CD14-positive monocyte (primary cell): ENCODE data around the gene UPF3A. TPM values are rescaled to one million over a fixed set of nuclear protein-coding genes. Genes with fewer than 3 reads are reported as not detected.

Experiments used
- DNase-seq, 3 donors: peaks; one replicate each; pipeline ENCODE4 v3.0.0-alpha.2; 2011 to 2022
- H2AFZ ChIP-seq: 2 replicates; pipeline ENCODE4 v1.6.0; 2012; ENCODE audit warnings: mild to moderate bottlenecking, low read depth, low read length, inconsistent platforms; ENCODE audit not compliant: insufficient read depth, poor library complexity, severe bottlenecking
- H3K27ac ChIP-seq, 2 donors: 1 replicate in 1 of 2; 2 replicates in 1 of 2; pipeline ENCODE4 v1.5.1; 2012 to 2013; ENCODE audit warnings: low read length in 2 of 2, control low read depth in 1 of 2, inconsistent platforms in 1 of 2, low read depth in 1 of 2, mild to moderate bottlenecking in 1 of 2
- H3K27me3 ChIP-seq, 2 donors: one replicate each; pipeline versions ENCODE4 v1.6.0 to v1.6.1; 2011 to 2013; ENCODE audit warnings: low read length in 2 of 2; ENCODE audit not compliant: control insufficient read depth in 2 of 2, insufficient read depth in 2 of 2
- H3K36me3 ChIP-seq, 2 donors: replicated peaks in 1 of 2; 1 replicate in 1 of 2; 2 replicates in 1 of 2; pipeline versions ENCODE4 v1.5.1 to v1.6.1; 2012 to 2013; ENCODE audit warnings: low read length in 2 of 2, control low read depth in 1 of 2, inconsistent platforms in 1 of 2, mild to moderate bottlenecking in 1 of 2; ENCODE audit not compliant: insufficient read depth in 2 of 2, control insufficient read depth in 1 of 2
- H3K4me1 ChIP-seq, 2 donors: 1 replicate in 1 of 2; 2 replicates in 1 of 2; pipeline versions ENCODE4 v1.5.1 to v1.6.1; 2012 to 2013; ENCODE audit warnings: low read length in 2 of 2, control low read depth in 1 of 2, inconsistent platforms in 1 of 2, mild to moderate bottlenecking in 1 of 2, moderate library complexity in 1 of 2; ENCODE audit not compliant: insufficient read depth in 2 of 2, control insufficient read depth in 1 of 2
- H3K4me2 ChIP-seq: replicated peaks from 2 replicates; pipeline ENCODE3; 2012; ENCODE audit warnings: low read length, moderate library complexity, mild to moderate bottlenecking; ENCODE audit not compliant: poor library complexity, severe bottlenecking; ENCODE audit errors: extremely low read depth
- H3K4me3 ChIP-seq, 3 experiments: fragments of 200-600 bp in 1 of 3; sonication (generic) in 1 of 3; replicated peaks in 1 of 3; 1 replicate in 2 of 3; 2 replicates in 1 of 3; pipeline ENCODE4 v1.5.1; 2011 to 2013; ENCODE audit warnings: low read length in 3 of 3, mild to moderate bottlenecking in 3 of 3, control low read depth in 2 of 3, low read depth in 2 of 3, inconsistent platforms in 1 of 3, moderate library complexity in 1 of 3
- H3K79me2 ChIP-seq: 2 replicates; pipeline ENCODE4 v1.6.0; 2012; ENCODE audit warnings: mild to moderate bottlenecking, control low read depth, inconsistent platforms, low read length, moderate library complexity; ENCODE audit not compliant: insufficient read depth
- H3K9ac ChIP-seq: 2 replicates; pipeline ENCODE4 v1.6.0; 2017; ENCODE audit warnings: low read length, mild to moderate bottlenecking; ENCODE audit not compliant: insufficient read depth, poor library complexity, severe bottlenecking
- H3K9me3 ChIP-seq, 2 donors: replicated peaks in 1 of 2; 1 replicate in 1 of 2; 2 replicates in 1 of 2; pipeline versions ENCODE4 v1.5.1 to v1.6.1; 2012 to 2013; ENCODE audit warnings: low read length in 2 of 2, control low read depth in 1 of 2; ENCODE audit not compliant: control insufficient read depth in 1 of 2, insufficient read depth in 1 of 2
- H4K20me1 ChIP-seq: 2 replicates; pipeline ENCODE4 v1.6.0; 2012; ENCODE audit warnings: mild to moderate bottlenecking, low read length, control low read depth, moderate library complexity; ENCODE audit not compliant: insufficient read depth
- H3K27ac Mint-ChIP-seq, 7 donors: one replicate each; pipeline ENCODE4 v1.8.0; 2020; ENCODE audit warnings: mild to moderate bottlenecking in 7 of 7, mixed read lengths in 7 of 7, moderate library complexity in 6 of 7, inconsistent platforms in 2 of 7
- H3K27me3 Mint-ChIP-seq, 3 donors: one replicate each; pipeline ENCODE4 v1.8.0; 2021 to 2022; ENCODE audit warnings: low read depth in 3 of 3, mild to moderate bottlenecking in 3 of 3, mixed read lengths in 3 of 3, moderate library complexity in 3 of 3, inconsistent platforms in 1 of 3
- H3K36me3 Mint-ChIP-seq, 2 donors: one replicate each; pipeline ENCODE4 v1.8.0; 2020; ENCODE audit warnings: mixed read lengths in 2 of 2, inconsistent platforms in 1 of 2, mild to moderate bottlenecking in 1 of 2
- H3K4me1 Mint-ChIP-seq: one replicate; pipeline ENCODE4 v1.8.0; 2020; ENCODE audit warnings: mild to moderate bottlenecking, mixed read lengths
- H3K4me3 Mint-ChIP-seq, 2 donors: one replicate each; pipeline ENCODE4 v1.8.0; 2020; ENCODE audit warnings: mild to moderate bottlenecking in 2 of 2, mixed read lengths in 2 of 2, moderate library complexity in 1 of 2
- H3K9me3 Mint-ChIP-seq, 7 donors: one replicate each; pipeline ENCODE4 v1.8.0; 2020 to 2022; ENCODE audit warnings: mixed read lengths in 7 of 7, mild to moderate bottlenecking in 6 of 7, moderate library complexity in 6 of 7, inconsistent platforms in 2 of 7
- WGBS: methylation state at CpG from one replicate; pipeline ENCODE4 v1.1.5; 2013; ENCODE audit warnings: missing lambda C conversion rate; ENCODE audit not compliant: insufficient coverage; 5-methylcytosine and 5-hydroxymethylcytosine counted together
- intact Hi-C, 2 donors: fragments of 100-400 bp; cut with micrococcal nuclease; formaldehyde crosslinking; loops; one replicate each; pipeline versions ENCODE4 v1.15.0 to v1.15.1; 2023
- polyA plus RNA-seq, 3 donors: library from polyadenylated mRNA; depleted of rRNA in 1 of 3; unstranded in 2 of 3; stranded (reverse) in 1 of 3; fragments of 300-500 nt in 2 of 3; fragments of >200 nt in 1 of 3; fragmentation: Illumina TruSeq in 2 of 3; gene quantifications; 1 replicate in 2 of 3; 2 replicates in 1 of 3; pipeline ENCODE4 v1.2.3, GENCODE V29; 2012 to 2021
- TF ChIP-seq, protein P1 (sequence below): fragments of 200-600 bp; IDR thresholded peaks from one replicate; pipeline ENCODE4 v1.8.0; 2022; ENCODE audit warnings: antibody characterized with exemption, mild to moderate bottlenecking

UPF3A gene
- polyA plus RNA-seq, 3 donors, result 6.1 to 39.1 (median 7.0) TPM

DNA sequence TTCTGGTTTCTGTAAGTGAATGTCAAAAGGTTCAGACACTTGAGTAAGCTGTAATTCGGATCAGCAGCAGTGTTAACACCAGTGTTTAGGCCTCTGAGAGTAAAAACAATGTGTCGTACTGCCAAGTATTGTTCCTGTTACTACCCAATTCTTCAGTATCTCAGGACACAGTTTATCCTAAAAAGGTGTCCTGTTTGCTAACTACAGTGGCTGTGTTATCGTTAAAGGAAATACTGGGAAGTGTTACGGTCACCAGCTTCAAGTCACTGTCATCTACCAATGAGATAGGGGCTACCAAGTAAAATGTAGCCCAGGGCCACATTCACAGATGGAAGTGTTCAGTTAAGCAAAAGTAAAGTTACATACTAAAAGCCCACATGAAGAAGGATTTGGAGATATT, 2.3 kb upstream of the UPF3A start:
- Histone ChIP-seq H3K4me3 (no peak overlapping the region), H4K20me1 (peaks cover 11% of the 10 kb centered on the region), H3K27ac (peak overlapping the region in 1 of 2 donors; percentile 36), H2AFZ (no peak overlapping the region), H3K36me3 (peaks cover 0 to 36% of the 10 kb centered on the region in 2 donors), H3K27me3 (no peaks in the 10 kb centered on the region), H3K4me1 (peaks cover 14 to 27% of the 10 kb centered on the region in 2 donors), H3K9me3 (no peaks in the 10 kb centered on the region), H3K9ac (no peak overlapping the region), H3K79me2 (peaks cover 21% of the 10 kb centered on the region), H3K4me2 (no peak overlapping the region)
- Mint-ChIP-seq H3K36me3 (peaks cover 21 to 28% of the 10 kb centered on the region in 2 donors), H3K9me3 (no peaks in the 10 kb centered on the region), H3K4me3 (no peak overlapping the region), H3K27me3 (peaks cover 0 to 3% (median 2%) of the 10 kb centered on the region in 3 donors), H3K27ac (no peak overlapping the region), H3K4me1 (peaks cover 40% of the 10 kb centered on the region)
- intact Hi-C loops, result no loop called here
- DNase-seq, result no peak
- TF ChIP-seq, protein P1, sequence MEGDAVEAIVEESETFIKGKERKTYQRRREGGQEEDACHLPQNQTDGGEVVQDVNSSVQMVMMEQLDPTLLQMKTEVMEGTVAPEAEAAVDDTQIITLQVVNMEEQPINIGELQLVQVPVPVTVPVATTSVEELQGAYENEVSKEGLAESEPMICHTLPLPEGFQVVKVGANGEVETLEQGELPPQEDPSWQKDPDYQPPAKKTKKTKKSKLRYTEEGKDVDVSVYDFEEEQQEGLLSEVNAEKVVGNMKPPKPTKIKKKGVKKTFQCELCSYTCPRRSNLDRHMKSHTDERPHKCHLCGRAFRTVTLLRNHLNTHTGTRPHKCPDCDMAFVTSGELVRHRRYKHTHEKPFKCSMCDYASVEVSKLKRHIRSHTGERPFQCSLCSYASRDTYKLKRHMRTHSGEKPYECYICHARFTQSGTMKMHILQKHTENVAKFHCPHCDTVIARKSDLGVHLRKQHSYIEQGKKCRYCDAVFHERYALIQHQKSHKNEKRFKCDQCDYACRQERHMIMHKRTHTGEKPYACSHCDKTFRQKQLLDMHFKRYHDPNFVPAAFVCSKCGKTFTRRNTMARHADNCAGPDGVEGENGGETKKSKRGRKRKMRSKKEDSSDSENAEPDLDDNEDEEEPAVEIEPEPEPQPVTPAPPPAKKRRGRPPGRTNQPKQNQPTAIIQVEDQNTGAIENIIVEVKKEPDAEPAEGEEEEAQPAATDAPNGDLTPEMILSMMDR, result no peak
- WGBS, result 100% methylated on average over 1 of the region's 4 CpGs

DNA sequence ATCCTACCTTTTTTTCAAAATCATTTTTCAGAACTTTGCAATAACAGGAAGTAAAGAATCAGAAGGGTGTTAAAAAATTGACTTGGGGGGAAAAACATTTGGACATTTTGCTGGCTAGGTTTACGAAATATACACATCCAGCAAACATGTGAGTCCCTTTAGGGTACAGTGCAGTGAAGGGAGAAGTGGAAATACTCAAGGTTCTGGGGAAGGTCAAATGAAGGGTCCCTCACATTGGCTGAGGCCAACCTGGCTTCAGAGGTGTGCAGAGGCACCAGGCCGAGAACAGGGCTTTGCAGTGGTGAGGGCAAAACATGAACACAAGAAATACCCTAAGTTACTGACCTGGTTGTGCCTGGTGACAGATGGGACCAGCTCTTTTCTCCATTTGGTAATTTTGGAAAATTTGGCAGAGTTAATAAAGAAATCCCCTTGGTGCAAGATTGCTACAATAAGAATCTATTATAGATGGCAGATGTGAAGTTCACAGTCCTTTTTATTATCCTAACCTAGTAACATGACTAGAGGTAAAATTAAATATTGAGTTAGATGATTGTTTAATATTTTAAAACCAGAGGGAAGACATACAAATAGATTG, 1.5 kb upstream of the UPF3A start:
- Mint-ChIP-seq H3K4me1 (peaks cover 35% of the 10 kb centered on the region), H3K27ac (peak overlapping the region in 5 of 7 donors; percentile 10 to 67 (median 31)), H3K9me3 (no peaks in the 10 kb centered on the region), H3K36me3 (peaks cover 21 to 31% of the 10 kb centered on the region in 2 donors), H3K27me3 (peaks cover 0 to 3% (median 2%) of the 10 kb centered on the region in 3 donors), H3K4me3 (no peak overlapping the region)
- Histone ChIP-seq H2AFZ (no peak overlapping the region), H3K4me2 (no peak overlapping the region), H3K9me3 (no peaks in the 10 kb centered on the region), H3K36me3 (peaks cover 0 to 34% of the 10 kb centered on the region in 2 donors), H3K27ac (peak overlapping the region in 1 of 2 donors; percentile 36), H3K9ac (no peak overlapping the region), H4K20me1 (peaks cover 14% of the 10 kb centered on the region), H3K4me3 (no peak overlapping the region), H3K79me2 (peaks cover 28% of the 10 kb centered on the region), H3K27me3 (no peaks in the 10 kb centered on the region), H3K4me1 (peaks cover 14 to 24% of the 10 kb centered on the region in 2 donors)
- TF ChIP-seq, protein P1, result no peak
- intact Hi-C loops, result no loop called here
- no peak for DNase-seq
- no CpG with 5 or more reads among the region's 2 CpGs for WGBS
